Panc1 (cell line): ENCODE data around the gene KRT222. TPM values are rescaled to one million over a fixed set of nuclear protein-coding genes. Genes with fewer than 3 reads are reported as not detected.

Experiments used
- ATAC-seq: fragments of 200-7000 bp; cut with Tn5 transposase; 2 replicates; pipeline ENCODE4 v1.9.1; 2020; ENCODE audit warnings: mild to moderate bottlenecking, moderate library complexity
- BruUV-seq: library from RNA; stranded (reverse); fragments of 400-500 nt; replicated peaks from 2 replicates; lab custom pipeline; 2021; lab: Mats Ljungman, UMichigan
- CTCF ChIA-PET: fragments of 300-600 bp; sonication (Branson Sonifier 250); formaldehyde crosslinking; loops from one replicate; lab custom pipeline; 2022; ENCODE audit warnings: antibody characterized with exemption; lab: Charles Lee
- POLR2A ChIA-PET: fragments of 300-600 bp; sonication (Branson Sonifier 250); formaldehyde crosslinking; loops from one replicate; lab custom pipeline; 2022; ENCODE audit warnings: antibody characterized with exemption; lab: Charles Lee
- DNase-seq: peaks from one replicate; pipeline ENCODE4 v3.0.0-alpha.2; 2010; ENCODE audit warnings: low read depth, low spot score
- H3K27ac ChIP-seq: 2 replicates; pipeline ENCODE4 v1.5.1; 2011; ENCODE audit warnings: mild to moderate bottlenecking, low read length, inconsistent platforms
- H3K27me3 ChIP-seq: fragments of 200-500 bp; sonication (Bioruptor generic); 2 replicates; pipeline ENCODE4 v1.6.0; 2014; ENCODE audit warnings: low read length, inconsistent platforms; ENCODE audit not compliant: control insufficient read depth, insufficient read depth
- H3K36me3 ChIP-seq: fragments of 200-500 bp; sonication (Bioruptor generic); 2 replicates; pipeline ENCODE4 v1.5.1; 2014; ENCODE audit warnings: inconsistent platforms, mild to moderate bottlenecking, low read length, moderate library complexity; ENCODE audit not compliant: control insufficient read depth, insufficient read depth
- H3K4me1 ChIP-seq: 2 replicates; pipeline ENCODE4 v1.5.1; 2011; ENCODE audit warnings: inconsistent platforms, mild to moderate bottlenecking, low read length, moderate library complexity; ENCODE audit not compliant: control insufficient read depth, insufficient read depth
- H3K4me3 ChIP-seq, 2 experiments: 2 replicates each; pipeline ENCODE4 v1.5.1; 2011 to 2012; ENCODE audit warnings: low read depth in 2 of 2, low read length in 2 of 2, mild to moderate bottlenecking in 2 of 2, inconsistent platforms in 1 of 2, moderate library complexity in 1 of 2
- H3K9me3 ChIP-seq: fragments of 200-500 bp; sonication (Bioruptor generic); 2 replicates; pipeline ENCODE4 v1.5.1; 2014; ENCODE audit warnings: low read depth, mild to moderate bottlenecking, inconsistent platforms, low read length, moderate library complexity; ENCODE audit not compliant: control insufficient read depth, insufficient read depth
- CTCF ChIP-seq: fragments of 450-650 bp; IDR thresholded peaks from 2 replicates; pipeline ENCODE4 v1.5.1; 2017; ENCODE audit warnings: mild to moderate bottlenecking
- POLR2AphosphoS5 ChIP-seq: IDR thresholded peaks from 2 replicates; pipeline ENCODE4 v1.6.1; 2012; ENCODE audit warnings: mild to moderate bottlenecking, low read depth, low read length, moderate library complexity
- REST ChIP-seq, 2 experiments: IDR thresholded peaks; 2 replicates each; pipeline ENCODE4 v1.6.1; 2011 to 2012; ENCODE audit warnings: low read depth in 2 of 2, control low read depth in 1 of 2, low read length in 1 of 2, mild to moderate bottlenecking in 1 of 2, moderate library complexity in 1 of 2; ENCODE audit not compliant: insufficient read depth in 1 of 2
- SIN3A ChIP-seq: IDR thresholded peaks from 2 replicates; pipeline ENCODE4 v1.6.1; 2012; ENCODE audit warnings: low read depth, mild to moderate bottlenecking, low read length, moderate library complexity, borderline replicate concordance; ENCODE audit not compliant: insufficient read depth
- TCF7L2 ChIP-seq: IDR thresholded peaks from 2 replicates; pipeline ENCODE4 v1.6.1; 2011; ENCODE audit warnings: mild to moderate bottlenecking, low read depth, low read length, inconsistent platforms
- in situ Hi-C: cut with HindIII; loops from 2 replicates; pipeline ENCODE4 v1.10.0; 2016; ENCODE audit warnings: low sequenced_read_pairs, low pct_unique_long_range_greater_than_20kb
- intact Hi-C: fragments of 100-400 bp; cut with micrococcal nuclease; formaldehyde crosslinking; loops from one replicate; pipeline ENCODE4 v1.10.0; 2022; ENCODE audit not compliant: unreplicated experiment
- total RNA-seq: library from RNA; stranded (reverse); gene quantifications from one replicate; pipeline ENCODE4 v1.2.1, GENCODE V29; 2021; ENCODE audit not compliant: unreplicated experiment

KRT222 gene
- total RNA-seq, 1 experiment from 2014 or later = not detected

- H3K27me3 ChIP-seq = peaks cover 14% of the 10 kb centered on the region; the same call in 1 of the 2 replicates
- in situ Hi-C loops = no loop called here
- intact Hi-C loops = no loop called here
- TF ChIP-seq CTCF (no peak), REST (IDR thresholded peaks at IDR 0.05; ENCODE audit: insufficient read depth in 1 of 2, low read depth in 2 of 2, low read length in 1 of 2) (no peak), POLR2AphosphoS5 (no peak), TCF7L2 (no peak), SIN3A (no peak)
- no peak overlapping the region for H3K4me3 ChIP-seq
- no peaks in the 10 kb centered on the region for H3K4me1 ChIP-seq
- ATAC-seq = no peak
- H3K36me3 ChIP-seq = no peaks in the 10 kb centered on the region
- no peak overlapping the region for H3K27ac ChIP-seq
- ChIA-PET POLR2A (interaction anchor here (0.6 kb wide), 1 partner anchor 623 kb away, joined by 4 read pairs; no protein-coding TSS in a partner anchor), CTCF (no interaction called here)
- no peaks in the 10 kb centered on the region for H3K9me3 ChIP-seq
- no peak for DNase-seq
- BruUV-seq = no TSS peak
Measured at GRCh38 chr17:40694584-40694983, 29.6 kb upstream of the KRT222 start.

GRCh38 chr17:40687106-40687505 lies 22.1 kb upstream of the KRT222 start:
- intact Hi-C loops (no loop called here), in situ Hi-C loops (no loop called here)
- ChIA-PET CTCF (no interaction called here), POLR2A (interaction anchor here (0.6 kb wide), 1 partner anchor 485 kb away, joined by 3 read pairs; no protein-coding TSS in a partner anchor)
- Histone ChIP-seq H3K9me3 (no peaks in the 10 kb centered on the region), H3K27ac (no peak overlapping the region), H3K4me3 (no peak overlapping the region), H3K36me3 (no peaks in the 10 kb centered on the region), H3K4me1 (no peaks in the 10 kb centered on the region), H3K27me3 (peaks cover 7% of the 10 kb centered on the region; the same call in 1 of the 2 replicates)
- DNase-seq (no peak), ATAC-seq (no peak)
- BruUV-seq = no TSS peak
- TF ChIP-seq TCF7L2 (no peak), SIN3A (no peak), REST (IDR thresholded peaks at IDR 0.05; ENCODE audit: insufficient read depth in 1 of 2, low read depth in 2 of 2, low read length in 1 of 2) (no peak), POLR2AphosphoS5 (no peak), CTCF (no peak)
